ENCODE results near the gene TNXB.
"Not testable (repeated sequence)": the region's sequence is repeated elsewhere in the genome, so short reads cannot be mapped to it uniquely, and the experiment has no call there.

- TF ChIP-seq POLR2AphosphoS5 (IDR thresholded peaks at IDR 0.05; ENCODE audit: borderline replicate concordance, low read depth, low read length); EZH2 (IDR thresholded peaks at IDR 0.05): not testable (repeated sequence)
Observed at GRCh38 chr6:32068315-32068714, 40.8 kb downstream of the TNXB start.

Measured in SK-N-MC (cell line).